CD4-positive, alpha-beta T cell treated with Interleukin-6 for 4 hours (primary cell): ENCODE measurements around the gene PLCZ1.
"Not testable (repeated sequence)": the region's sequence is repeated elsewhere in the genome, so short reads cannot be mapped to it uniquely, and the experiment has no call there.

Source experiments
- DNase-seq: peaks from one replicate; pipeline ENCODE4 v3.0.0-alpha.2; 2020; ENCODE audit warnings: mixed read lengths

The PLCZ1 gene

GRCh38 chr12:18696971-18697602 is 40.7 kb downstream of the PLCZ1 start:
- no peak for DNase-seq

DNA sequence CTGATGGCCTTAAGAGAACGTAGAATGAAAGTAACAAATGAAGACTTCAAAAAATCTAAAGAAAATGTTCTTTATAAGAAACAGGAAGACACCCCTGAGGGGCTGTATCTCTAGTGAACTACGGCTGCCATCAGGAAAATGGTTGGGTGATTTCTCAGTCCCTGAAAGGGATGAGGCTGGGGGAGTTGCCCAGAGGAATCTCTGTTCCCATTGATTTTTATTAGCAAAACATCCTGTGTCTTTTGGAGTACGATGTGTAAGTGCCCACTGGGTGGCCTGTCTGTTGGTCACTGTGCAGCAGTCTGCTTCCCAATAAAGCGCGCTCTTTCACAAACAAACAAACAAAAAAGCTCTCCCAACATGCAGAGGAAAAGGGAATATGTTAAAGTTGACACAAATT is 43.8 kb downstream of the PLCZ1 start:
- DNase-seq: not testable (repeated sequence)

DNA sequence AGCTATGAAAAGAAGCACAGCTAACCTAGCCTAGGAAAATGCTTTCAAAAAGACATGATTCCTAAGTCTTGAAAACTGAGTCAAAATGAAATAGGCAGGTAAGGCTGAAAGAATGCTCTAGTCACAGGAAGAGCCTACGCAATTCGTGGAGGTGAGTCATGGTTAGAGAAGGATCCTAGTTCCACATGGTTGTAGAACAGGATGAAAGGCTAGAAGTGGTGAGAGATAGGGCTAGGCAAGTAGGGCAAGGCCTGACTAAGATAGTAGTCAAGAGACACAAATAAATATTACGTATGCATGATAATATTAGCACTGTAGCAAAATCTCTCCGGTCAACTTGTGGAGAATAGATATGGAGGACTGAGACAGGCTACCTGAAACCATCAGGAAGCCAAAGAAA is 47.2 kb downstream of the PLCZ1 start:
- DNase-seq: no peak

DNA sequence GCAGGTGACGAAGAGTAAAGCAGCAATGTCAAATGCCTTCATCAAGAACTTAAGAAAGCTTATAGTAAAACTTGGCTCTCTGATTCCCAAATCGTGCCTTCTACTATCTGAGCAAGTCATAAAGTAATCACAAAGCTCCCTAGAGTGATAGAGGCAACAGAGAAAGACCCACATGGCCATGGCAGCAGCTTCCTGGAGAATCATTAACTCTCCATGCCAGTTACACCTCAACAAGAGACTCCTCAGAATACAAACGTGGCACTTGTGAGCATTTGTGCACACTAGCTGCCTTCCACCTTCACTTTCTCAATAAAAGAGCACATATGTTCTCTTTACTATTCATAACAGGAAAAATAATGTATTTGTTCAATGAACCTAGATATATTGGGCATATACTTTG is 48.0 kb downstream of the PLCZ1 start:
- DNase-seq: no peak

GRCh38 chr12:18684430-18684829 is 53.4 kb downstream of the PLCZ1 start:
- DNase-seq: no peak

DNA sequence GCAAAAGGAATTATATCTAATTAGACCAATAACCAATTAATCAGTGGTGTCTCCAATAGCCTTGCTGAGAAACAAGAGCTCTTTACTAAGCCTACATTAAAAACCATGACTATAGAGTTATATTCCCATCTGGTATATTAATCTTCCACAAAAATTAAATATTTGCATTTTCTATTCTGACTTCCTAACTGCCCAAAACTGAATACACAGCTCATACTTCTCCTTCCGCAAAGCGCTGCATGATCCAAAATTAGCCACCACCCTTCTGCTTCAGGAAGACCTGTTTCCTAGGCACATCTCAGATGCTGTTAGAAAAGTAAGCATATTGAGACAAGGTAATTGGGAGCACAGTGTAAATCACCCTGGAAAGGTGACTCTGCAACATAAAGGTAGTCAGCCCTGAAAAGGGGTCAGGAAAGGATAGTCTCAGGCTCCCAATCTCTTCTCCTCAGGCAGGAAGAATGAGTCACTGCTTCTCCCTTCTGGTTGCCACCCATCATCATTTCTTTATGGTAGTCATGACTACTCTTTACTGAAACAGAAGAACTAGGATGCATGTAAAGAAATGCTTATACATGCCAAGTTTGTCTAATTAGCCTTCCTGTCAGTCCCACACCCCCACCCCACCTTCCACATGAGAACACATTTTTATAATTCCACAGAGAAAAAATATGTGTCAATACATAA is 54.3 kb downstream of the PLCZ1 start:
- DNase-seq: no peak

DNA sequence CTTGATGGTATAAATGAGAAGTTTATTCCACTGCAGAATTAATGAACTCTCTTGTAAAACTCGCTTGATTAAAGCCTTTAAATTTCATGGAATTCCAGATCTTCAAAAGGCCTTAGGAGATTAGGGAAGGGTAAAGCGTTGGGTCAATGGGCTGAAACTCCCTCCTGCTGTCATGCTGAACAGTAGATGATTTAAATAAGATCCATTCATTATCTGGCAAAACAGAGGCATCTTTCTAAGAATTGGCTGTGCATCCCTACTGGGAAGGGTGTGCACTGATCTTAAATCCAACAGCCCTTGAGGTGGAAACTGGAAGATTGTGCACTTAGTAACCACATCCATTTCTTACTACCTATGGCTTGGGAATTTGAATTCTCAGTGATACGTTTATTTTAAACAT is 56.0 kb downstream of the PLCZ1 start:
- DNase-seq: no peak

- no peak for DNase-seq
These were observed 60.7 kb downstream of the PLCZ1 start for GRCh38 chr12:18676996-18677588.

GRCh38 chr12:18676141-18676540 is 61.7 kb downstream of the PLCZ1 start:
- DNase-seq: no peak

DNA sequence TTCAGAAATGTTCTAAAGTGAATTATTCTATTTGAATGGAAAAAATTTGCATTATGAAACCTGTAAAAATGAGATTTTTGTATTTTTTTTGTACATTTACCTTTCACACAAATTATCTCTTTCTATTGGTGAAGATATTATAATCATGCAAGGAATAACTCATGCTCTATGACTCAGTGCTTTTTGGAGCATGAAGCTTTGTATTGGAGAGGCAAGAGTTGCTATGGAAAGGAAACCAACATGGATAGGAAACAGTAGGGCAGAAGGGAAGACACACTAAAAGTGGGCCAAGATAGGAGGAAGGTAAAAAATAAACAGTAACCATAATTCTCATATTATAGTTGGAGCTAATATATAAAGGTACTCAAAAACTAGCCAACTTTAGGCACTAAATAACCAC is 79.0 kb downstream of the PLCZ1 start:
- DNase-seq: no peak

GRCh38 chr12:18658179-18658578 is 79.6 kb downstream of the PLCZ1 start:
- DNase-seq: no peak

DNA sequence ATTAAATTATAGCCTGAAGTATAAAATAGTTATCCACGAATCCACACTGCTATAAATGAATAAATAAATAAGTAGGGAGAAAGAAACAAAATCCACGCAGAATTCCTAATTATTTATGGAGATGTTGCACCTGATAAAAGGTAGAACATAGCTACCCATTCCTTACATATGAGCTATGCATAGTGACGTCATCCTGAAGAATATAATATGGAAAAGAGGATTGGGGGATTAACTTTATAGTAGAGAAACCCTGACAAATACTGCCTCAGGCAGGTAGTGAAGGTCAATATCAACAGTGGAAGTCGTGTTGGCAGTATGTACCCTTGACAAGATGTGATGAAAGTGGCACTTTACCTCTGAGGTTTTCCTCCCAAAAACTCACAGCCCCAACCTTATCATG is 82.5 kb downstream of the PLCZ1 start:
- DNase-seq: no peak

DNA sequence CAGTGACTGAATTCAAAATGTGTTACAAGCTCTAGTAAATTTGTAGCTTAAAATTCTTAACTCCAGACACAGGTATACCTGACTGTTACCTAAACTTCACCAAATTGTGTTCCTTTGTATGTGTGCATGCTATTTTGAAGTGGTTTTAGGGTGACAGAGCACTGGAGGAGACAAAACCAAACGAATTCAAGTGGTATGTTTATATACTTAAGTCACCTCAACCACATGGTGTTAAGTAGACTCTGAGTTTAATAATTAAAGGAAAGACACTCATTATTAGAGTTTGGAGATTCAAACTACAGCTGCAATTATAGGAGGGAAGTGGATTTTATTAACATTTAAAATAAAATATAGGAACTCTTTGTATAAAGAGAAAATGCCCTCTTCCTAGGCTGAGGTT is 84.3 kb downstream of the PLCZ1 start:
- DNase-seq: no peak

- DNase-seq: no peak
These were observed 85.2 kb downstream of the PLCZ1 start for GRCh38 chr12:18652596-18652995.

DNA sequence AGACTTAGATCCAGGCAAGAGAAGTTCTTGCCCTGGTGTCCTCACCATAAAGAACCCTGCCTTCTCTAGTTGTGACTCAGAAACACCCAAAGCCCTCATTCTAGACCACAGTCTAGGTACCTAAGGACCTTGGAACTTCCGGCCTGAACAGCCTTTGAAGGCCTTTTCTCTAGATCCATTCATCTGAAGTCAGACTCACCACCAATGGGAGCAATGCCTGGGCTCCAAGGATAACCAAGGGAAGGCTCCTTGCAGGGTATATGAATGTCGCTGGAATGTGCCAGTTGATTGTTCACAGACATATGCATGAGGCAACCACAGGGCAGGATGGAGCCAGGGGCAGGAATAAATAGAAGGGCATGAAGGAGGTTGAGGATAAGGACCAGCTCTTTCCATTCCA is 86.3 kb downstream of the PLCZ1 start:
- DNase-seq: no peak

DNA sequence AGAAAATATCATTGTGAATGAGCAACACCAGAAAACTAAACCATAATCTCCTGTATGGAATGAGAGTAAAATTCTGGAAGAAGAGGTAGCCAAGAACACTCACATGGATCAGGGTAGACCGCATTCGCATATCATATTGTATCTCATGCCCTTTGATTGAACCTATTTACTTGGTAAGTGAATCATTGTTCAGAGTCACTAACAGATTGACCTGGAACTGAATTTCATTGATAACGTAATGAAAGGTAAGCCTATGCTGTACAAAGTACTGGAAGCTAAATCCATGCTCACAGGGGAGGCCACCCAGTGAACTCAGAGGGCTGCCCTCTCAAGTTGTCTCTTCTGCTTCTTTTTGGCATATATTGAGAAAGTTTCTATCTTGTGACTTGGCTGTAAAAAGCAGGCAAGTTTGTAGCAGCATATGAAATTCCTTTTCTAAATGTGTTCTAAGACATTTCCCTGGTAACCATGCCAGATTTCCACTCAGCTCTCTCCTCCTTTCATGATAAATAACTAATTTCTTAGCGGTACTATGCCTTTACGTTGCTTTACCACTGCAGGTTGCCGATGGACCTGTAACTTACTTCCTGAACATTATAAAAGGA is 91.4 kb downstream of the PLCZ1 start:
- DNase-seq: no peak

DNA sequence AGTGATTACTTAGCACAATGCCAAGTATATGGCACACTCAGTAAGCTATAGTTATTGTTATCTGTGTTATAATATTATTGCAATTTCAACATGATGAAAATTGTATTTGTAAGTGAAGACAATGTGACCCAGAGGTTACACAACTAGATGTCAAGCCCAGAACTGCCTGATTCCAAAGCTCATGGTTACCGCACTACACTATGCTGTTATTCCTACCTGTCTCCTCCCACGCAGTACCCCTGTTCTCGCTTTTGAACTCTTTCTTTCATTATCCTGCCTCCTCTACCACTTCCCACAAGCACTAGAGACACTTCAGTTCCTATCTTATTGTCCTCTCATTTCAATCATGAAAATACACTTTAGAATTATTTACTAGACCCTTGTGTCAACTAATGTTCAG is 93.2 kb downstream of the PLCZ1 start:
- DNase-seq: no peak

- DNase-seq: no peak
These were observed 94.1 kb downstream of the PLCZ1 start for GRCh38 chr12:18643681-18644080.

GRCh38 chr12:18640321-18640955 is 97.4 kb downstream of the PLCZ1 start:
- DNase-seq: no peak

DNA sequence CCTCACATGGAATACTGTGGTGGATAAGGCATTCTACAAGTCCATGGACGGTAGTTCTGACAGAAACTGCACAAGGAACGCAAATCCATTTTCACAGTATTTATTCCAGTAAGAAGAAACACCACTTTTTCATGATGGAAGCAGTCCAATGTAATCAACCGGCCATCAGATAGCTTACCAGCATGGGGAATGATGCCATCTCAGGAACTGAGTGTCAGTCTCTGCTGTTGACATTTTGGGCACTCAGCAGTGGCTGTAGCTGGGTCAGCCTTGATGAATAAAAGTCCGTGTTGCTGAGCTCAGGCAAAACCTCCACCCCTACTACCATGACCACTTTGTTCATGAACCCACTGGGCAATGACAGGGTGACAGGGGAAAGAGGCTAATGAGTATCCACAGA is 103.4 kb downstream of the PLCZ1 start:
- no peak for DNase-seq
